ENCODE measurements around the gene TXNL1. TPM values are rescaled to one million over a fixed set of nuclear protein-coding genes. Genes with fewer than 3 reads are reported as not detected.
A peak's percentile ranks its signal among the peaks of the same experiment; 100 is the strongest.

TXNL1 gene
- total RNA-seq, 1 donor from 2014 or later: 66.7 TPM

GRCh38 chr18:56672981-56673380, 34.6 kb upstream of the TXNL1 start:
- Mint-ChIP-seq H3K9me3 (ENCODE audit: unreplicated experiment) (no peaks in the 10 kb centered on the region), H3K27me3 (ENCODE audit: unreplicated experiment) (no peaks in the 10 kb centered on the region), H3K4me3 (ENCODE audit: unreplicated experiment) (no peak overlapping the region), H3K36me3 (ENCODE audit: unreplicated experiment) (peaks cover 6% of the 10 kb centered on the region), H3K27ac (ENCODE audit: unreplicated experiment) (no peak overlapping the region), H3K4me1 (ENCODE audit: low read depth, unreplicated experiment) (no peaks in the 10 kb centered on the region)
- no peak for DNase-seq
- TF ChIP-seq CTCF (IDR thresholded peaks at IDR 0.05; ENCODE audit: partially characterized antibody, unreplicated experiment): no peak

DNA sequence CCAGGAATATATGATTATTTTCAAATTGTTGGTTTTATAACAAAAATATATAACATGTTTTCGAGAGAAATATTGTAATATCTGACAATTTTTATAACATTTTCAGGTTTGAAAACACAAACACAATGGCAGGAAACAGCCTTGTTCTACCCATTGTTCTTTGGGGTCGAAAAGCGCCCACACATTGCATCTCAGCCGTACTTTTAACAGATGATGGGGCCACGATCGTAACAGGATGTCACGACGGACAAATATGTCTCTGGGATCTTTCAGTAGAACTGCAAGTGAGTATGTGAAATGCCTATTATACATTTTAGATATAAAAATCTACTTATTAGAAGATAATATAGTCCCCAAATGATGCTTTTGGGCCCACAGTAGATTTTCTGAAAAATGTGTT, 34.0 kb upstream of the TXNL1 start:
- DNase-seq: no peak
- Mint-ChIP-seq H3K9me3 (ENCODE audit: unreplicated experiment) (no peaks in the 10 kb centered on the region), H3K27me3 (ENCODE audit: unreplicated experiment) (no peaks in the 10 kb centered on the region), H3K27ac (ENCODE audit: unreplicated experiment) (no peak overlapping the region), H3K4me3 (ENCODE audit: unreplicated experiment) (no peak overlapping the region), H3K4me1 (ENCODE audit: low read depth, unreplicated experiment) (no peaks in the 10 kb centered on the region), H3K36me3 (ENCODE audit: unreplicated experiment) (no peaks in the 10 kb centered on the region)
- TF ChIP-seq CTCF (IDR thresholded peaks at IDR 0.05; ENCODE audit: partially characterized antibody, unreplicated experiment): no peak

DNA sequence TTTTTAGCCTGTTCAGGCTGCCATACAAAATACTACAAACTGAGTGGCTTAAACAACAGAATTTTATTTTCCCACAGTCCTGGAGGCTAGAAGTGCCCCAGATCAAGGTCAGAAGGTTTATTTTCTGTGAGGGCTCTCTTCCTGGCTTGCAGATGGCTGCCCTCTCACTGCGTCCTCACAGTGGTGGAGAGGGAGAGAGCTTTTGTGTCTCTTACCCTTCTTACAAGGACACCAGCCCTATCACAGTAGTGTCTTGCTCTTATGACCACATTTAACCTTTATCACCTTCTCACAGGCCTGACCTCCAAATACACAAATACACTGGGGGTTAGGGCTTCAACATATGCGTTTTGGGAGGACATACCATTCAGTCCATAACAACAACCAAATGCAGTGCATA, 24.5 kb upstream of the TXNL1 start:
- Mint-ChIP-seq H3K27ac (ENCODE audit: unreplicated experiment) (peak overlapping the region; percentile 82), H3K4me1 (ENCODE audit: low read depth, unreplicated experiment) (peaks cover 47% of the 10 kb centered on the region), H3K4me3 (ENCODE audit: unreplicated experiment) (no peak overlapping the region), H3K27me3 (ENCODE audit: unreplicated experiment) (peaks cover 4% of the 10 kb centered on the region), H3K9me3 (ENCODE audit: unreplicated experiment) (peaks cover 5% of the 10 kb centered on the region), H3K36me3 (ENCODE audit: unreplicated experiment) (no peaks in the 10 kb centered on the region)
- TF ChIP-seq CTCF (IDR thresholded peaks at IDR 0.05; ENCODE audit: partially characterized antibody, unreplicated experiment): no peak
- DNase-seq: no peak

GRCh38 chr18:56662502-56662901, 24.1 kb upstream of the TXNL1 start:
- Mint-ChIP-seq H3K27me3 (ENCODE audit: unreplicated experiment) (peaks cover 4% of the 10 kb centered on the region), H3K36me3 (ENCODE audit: unreplicated experiment) (no peaks in the 10 kb centered on the region), H3K4me3 (ENCODE audit: unreplicated experiment) (peak overlapping the region; percentile 69), H3K4me1 (ENCODE audit: low read depth, unreplicated experiment) (peaks cover 47% of the 10 kb centered on the region), H3K9me3 (ENCODE audit: unreplicated experiment) (peaks cover 5% of the 10 kb centered on the region), H3K27ac (ENCODE audit: unreplicated experiment) (peak overlapping the region; percentile 96)
- no peak for TF ChIP-seq CTCF (IDR thresholded peaks at IDR 0.05; ENCODE audit: partially characterized antibody, unreplicated experiment)
- DNase-seq: no peak

- Mint-ChIP-seq H3K27ac (ENCODE audit: unreplicated experiment) (peak overlapping the region; percentile 96), H3K4me1 (ENCODE audit: low read depth, unreplicated experiment) (peaks cover 47% of the 10 kb centered on the region), H3K36me3 (ENCODE audit: unreplicated experiment) (no peaks in the 10 kb centered on the region), H3K4me3 (ENCODE audit: unreplicated experiment) (peak overlapping the region; percentile 78), H3K27me3 (ENCODE audit: unreplicated experiment) (peaks cover 4% of the 10 kb centered on the region), H3K9me3 (ENCODE audit: unreplicated experiment) (peaks cover 5% of the 10 kb centered on the region)
- no peak for TF ChIP-seq CTCF (IDR thresholded peaks at IDR 0.05; ENCODE audit: partially characterized antibody, unreplicated experiment)
- DNase-seq: no peak
These were observed 23.6 kb upstream of the TXNL1 start for GRCh38 chr18:56662063-56662408.
